Activated CD4-positive, alpha-beta T cell treated with anti-CD3 and anti-CD28 coated beads, Interleukin-2, Interleukin-4, amounts not matched to agents 100 ng/mL and 50 ng/mL, durations not matched to agents 16 hours and 8 hours (primary cell): Measurements from ENCODE around the gene AP1M1.
A peak's percentile ranks its signal among the peaks of the same experiment; 100 is the strongest.
"Not testable (repeated sequence)": the region's sequence is repeated elsewhere in the genome, so short reads cannot be mapped to it uniquely, and the experiment has no call there.

Source experiments
- DNase-seq: peaks from one replicate; pipeline ENCODE4 v3.0.0-alpha.2; 2020; ENCODE audit warnings: low spot score

AP1M1 gene

DNA sequence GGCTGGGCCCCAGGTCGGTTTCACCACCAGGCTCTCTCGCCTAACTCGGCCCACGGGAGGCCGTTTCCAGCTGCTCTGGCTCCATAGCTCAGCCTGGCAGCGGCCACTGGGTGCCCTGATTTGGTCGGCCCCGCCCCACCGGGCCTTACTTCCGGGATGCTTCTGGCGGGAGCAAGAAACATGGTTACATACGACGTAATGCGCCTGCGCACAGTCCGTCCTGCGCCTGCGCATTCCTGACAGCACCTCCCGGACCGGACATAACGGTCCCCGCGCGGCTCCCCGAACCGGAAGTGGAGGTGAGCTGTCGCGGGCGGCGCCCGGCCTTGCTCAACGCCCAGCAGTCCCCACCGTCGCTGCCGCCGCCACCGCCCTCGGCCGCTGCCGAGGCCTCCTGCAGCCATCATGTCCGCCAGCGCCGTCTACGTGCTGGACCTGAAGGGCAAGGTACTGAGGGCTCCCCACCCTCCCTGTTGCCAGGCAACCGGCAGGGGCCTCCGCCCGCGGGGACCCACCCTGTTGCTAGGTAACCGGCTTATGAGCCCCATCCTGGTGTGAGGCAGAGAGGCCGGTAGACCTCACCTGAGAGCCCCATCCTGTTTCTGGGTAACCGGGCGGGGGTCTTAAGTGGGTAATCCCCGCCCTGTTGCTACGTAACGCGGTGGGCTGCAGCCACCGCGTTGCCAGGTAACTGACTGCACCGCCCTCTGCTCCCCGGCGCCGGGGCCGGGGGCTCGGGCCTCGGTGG, at the start of gene AP1M1:
Gene AP1M1, plus strand, starts transcription at position 290 of the 748 bp plus-strand sequence. Its CDS starts 116 bp downstream, at position 406.
- DNase-seq = peak; percentile 99

DNA sequence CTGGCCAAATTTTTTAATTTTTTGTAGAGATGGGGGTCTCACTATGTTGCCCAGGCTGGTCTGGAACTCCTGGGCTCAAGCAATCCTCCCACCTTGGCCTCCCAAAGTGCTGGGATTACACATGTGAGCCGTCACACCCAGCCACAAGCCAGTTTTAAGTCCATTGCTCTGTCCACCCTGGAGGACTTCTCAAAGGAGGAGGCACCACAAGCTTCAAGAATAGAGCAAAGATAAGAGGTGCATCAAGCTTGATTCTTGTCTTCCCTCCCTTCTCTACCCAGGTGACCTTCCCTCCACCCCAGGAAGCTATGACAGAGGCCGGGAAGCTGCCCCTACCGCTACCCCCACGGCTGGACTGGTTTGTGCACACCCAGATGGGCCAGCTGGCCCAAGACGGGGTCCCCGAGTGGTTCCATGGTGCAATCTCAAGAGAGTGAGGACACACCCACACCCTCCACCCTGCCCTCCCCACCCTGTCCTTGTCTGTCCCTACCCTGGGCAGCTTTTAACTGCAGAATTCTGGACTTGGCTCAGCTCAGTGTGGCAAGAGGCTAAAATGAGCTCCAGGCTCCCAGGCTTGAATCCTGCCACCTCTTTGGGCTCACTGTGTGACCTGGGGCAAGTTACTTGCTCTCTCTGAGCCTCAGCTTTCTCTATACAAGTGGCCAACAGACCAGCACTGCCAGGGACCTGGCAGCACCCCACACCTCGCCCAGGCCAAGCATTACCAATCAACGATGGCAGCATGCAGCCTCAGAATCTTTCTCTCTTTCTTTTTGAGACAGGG, 49.1 kb upstream of the AP1M1 start:
- no peak for DNase-seq

DNA sequence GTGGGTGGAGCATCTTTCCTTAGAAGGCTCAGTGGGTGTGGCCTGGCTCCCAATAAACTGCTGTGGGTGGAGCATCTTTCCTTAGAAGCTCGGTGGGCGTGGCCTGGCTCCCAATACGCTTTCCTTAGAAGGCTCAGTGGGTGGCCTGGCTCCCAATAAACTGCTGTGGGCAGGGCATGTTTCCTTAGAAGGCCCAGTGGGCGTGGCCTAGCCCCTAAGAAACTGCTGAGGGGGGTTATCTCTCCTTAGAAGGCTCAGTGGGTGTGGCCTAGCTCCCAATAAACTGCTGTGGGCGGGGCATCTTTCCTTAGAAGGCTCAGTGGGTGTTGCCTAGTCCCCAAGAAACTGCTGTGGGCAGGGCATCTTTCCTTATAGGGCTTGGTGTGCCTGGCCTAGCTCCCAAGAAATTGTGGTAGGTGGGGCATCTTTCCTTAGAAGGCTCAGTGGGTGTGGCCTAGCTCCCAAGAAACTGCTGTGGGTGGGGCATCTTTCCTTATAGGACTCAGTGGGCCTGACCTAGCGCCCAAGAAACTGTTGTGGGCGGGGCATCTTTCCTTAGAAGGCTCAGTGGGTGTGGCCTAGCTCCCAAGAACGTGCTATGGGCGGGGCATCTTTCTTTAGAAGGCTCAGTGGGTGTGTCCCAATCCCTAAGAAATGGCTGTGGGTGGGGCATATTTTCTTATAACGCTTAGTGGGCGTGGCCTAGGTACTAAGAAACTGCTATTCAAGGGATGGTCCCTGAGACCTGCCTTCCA, 44.0 kb upstream of the AP1M1 start:
- no peak for DNase-seq

- no peak for DNase-seq
These were observed 43.2 kb upstream of the AP1M1 start for GRCh38 chr19:16154557-16154956.

DNA sequence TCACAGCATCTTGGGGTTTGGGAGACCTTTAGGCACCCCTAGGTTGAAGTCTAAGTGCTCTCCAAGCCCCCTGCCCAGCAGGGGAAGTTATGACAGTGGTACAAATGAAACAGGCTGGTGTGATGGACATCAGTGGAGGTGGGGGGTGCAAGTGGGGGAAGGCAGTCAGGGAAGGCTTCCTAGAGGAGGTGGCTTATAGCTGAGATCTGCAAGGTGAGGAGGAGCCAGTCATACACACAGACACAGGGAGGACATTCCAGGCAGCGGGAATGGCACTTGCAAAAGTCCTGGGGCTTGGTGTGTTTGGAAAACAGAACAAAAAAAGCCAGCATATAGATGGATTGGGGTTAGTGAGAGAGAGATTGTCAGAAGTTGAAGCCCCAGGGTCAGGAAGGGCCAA, 42.6 kb upstream of the AP1M1 start:
- DNase-seq = no peak

- DNase-seq = no peak
These were observed 40.8 kb upstream of the AP1M1 start for GRCh38 chr19:16156904-16157303.

DNA sequence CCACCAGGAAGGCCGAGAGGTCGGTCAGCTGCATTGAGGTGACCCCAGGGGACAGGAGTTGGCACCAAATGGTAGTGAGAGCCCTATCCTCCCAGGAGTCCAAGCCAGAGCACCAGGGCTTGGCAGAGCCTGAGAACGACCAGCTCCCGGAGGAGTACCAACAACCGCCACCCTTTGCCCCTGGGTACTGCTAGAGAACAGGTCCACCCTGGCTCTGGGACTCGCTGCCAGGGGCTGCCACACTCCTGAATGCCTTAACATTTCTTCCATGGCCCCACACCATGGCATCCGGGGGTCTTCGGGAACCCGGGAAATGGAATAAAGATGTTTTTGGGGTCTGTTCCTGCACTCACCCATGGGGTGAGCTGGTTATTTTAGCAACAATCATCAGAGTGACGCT, 40.1 kb upstream of the AP1M1 start:
- no peak for DNase-seq

DNA sequence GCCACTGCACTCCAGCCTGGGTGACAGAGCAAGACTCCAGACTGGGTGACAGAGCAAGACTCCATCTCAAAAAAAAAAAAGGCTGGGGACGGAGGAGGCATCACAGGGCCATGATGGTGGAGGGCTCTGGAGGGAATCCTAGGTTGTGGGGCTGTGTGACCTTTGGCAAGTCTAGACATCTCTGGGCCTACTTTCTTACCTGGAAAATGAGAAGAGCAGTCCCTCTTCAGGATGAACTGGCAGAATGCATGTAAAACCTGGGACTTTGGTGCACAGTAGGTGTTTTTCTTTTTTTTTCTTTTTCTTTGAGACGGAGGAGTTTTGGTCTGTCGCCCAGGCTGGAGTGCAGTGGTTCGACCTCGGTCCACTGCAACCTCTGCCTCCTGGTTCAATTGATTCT, 38.1 kb upstream of the AP1M1 start:
- DNase-seq = no peak

DNA sequence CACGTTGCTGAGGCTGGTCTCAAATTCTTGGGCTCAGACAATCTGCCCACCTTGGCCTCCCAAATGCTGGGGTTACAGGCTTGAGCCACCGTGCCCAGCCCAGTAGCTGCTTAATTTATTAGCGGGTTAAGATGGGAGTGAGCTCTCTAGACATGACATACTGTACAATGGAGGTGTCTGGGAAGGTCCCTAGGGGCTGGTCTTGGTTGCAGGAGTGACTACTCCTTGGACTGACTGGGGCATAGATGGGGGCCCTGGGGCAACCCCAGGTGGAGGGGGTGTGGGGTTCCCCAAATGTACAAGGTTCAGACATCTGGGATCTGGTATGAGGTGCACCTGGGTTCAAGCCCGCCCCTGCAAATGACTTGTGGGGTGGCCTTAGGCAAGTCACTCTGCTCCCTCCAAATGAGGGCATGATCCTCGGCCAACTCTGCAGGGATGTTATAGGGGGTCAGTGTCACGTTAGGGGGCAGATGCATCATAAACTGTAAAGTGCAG, 37.2 kb upstream of the AP1M1 start:
- DNase-seq = no peak

DNA sequence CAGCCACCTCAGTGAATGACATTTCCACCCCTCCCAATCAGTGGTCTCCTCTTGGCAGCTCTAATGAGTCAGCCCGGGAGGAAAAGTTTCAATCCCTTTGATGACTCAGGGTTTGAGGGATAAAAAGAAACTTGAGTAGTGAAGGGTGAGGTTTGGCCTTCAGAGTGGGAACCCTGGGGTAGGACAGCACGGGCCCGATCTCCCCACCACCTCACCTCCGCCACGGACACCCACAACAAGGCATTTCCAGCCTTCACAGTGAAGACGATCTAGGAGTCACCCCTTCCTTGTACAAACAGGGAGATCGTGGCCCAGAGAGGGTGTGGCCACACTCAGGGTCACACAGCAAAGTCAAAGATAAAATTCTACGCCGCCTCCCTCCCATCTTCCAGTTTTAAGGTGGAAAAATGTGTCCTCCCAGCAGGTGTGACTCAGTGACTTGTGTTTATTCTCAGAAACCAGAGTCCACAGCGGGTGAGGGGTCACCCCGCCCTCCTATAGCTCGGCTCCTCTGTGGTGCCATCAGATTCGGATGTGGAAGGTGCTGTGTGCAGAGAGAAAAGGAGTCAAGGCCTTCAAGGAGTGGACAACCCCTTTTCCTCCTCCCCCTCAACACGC, 36.7 kb upstream of the AP1M1 start:
- peak; percentile 57 for DNase-seq

DNA sequence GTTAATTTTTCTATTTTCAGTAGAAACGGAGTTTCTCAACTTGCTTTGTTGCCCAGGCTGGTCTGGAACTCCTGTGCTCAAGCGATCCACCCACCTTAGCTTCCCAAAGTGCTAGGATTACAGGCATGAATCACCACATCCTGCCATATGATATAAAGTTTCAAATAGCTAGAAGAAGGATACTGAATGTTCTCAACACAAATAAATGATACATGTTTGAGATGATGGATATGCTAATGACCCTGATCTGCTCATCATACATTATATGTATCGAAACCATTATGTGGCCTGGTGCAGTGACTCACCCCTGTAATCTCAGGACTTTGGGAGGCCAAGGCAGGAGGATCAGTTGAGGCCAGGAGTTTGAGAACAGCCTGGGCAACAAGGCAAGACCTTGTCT, 35.9 kb upstream of the AP1M1 start:
- DNase-seq = peak; percentile 36

GRCh38 chr19:16164222-16164890, 33.4 kb upstream of the AP1M1 start:
- DNase-seq = no peak

DNA sequence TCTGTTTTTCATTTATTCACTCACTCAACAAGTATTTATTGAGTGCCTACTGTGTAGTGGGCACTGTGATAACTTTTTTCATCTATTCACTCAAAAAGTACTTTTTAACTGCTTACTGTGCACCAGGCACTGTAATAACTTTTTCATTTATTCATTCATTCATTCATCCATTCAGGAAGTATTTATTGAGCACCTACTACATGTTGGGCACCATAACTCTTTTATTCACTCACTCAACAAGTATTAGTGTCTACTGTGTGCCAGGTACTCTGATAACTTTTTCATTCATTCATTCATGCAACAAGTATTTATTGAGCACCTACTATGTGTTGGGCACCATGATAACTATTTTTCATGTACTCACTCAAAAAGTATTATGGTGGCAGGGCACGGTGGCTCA, 31.3 kb upstream of the AP1M1 start:
- no peak for DNase-seq

DNA sequence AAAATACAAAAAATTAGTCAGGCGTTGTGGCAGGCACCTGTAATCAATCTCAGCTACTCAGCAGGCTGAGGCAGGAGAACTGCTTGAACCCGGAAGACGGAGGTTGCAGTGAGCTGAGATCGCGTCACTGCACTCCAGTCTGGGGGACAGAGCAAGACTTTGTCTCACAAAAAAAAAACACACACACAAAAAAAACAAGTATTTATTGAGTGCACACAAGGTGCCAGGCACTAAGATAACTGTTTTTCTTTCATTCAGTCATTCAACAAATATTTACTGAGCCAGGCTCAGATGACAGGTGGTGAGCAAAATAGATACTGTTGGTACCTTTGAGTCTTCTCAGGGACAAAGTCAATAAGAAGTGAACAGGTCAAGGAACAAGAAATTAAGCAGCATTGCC, 30.7 kb upstream of the AP1M1 start:
- no peak for DNase-seq

GRCh38 chr19:16168465-16169081, 29.1 kb upstream of the AP1M1 start:
- DNase-seq = no peak

DNA sequence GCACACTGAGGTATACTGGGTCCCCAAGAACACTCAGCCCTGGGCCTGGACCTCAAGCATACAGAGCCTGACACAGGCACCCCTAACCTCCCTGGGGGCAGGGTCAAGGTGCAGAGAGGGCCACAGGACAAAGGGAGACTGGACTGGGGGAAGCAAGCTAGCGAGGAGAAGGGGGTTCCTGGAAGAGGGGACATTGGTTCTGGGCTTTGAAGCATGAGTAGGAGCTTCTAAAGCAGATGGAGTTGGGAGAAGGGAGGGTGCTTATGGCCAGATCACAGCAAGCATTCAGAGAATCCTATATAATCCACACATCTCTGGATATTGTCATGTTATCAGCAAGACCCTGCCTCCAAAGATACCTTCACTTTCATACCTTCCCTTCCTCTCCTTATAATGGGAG, 27.6 kb upstream of the AP1M1 start:
- no peak for DNase-seq

GRCh38 chr19:16175954-16176353, 21.8 kb upstream of the AP1M1 start:
- DNase-seq = no peak

- not testable (repeated sequence) for DNase-seq
These were observed 18.8 kb upstream of the AP1M1 start for GRCh38 chr19:16178866-16179265.

GRCh38 chr19:16180611-16181010, 17.1 kb upstream of the AP1M1 start:
- DNase-seq = no peak

DNA sequence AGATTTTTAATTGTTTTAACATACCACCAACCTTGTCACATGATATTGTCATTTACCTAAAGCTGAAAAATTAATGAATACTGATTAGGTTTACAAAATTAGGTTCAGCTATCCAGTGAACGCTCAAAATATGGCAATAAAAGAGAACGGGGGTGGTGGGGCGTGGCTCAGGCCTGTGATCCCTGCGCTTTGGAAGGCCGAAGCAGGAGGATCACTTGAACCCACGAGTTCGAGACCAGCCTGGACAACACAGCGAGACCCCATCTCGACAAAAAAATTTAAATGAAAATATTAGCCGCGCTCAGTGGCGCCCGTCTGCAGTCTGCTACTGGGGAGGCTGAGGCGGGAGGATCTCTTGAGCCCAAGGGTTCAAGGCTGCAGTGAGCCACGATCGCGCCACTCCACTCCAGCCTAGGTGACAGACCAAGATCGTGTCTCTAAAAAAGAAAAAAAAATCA, 13.0 kb upstream of the AP1M1 start:
- no peak for DNase-seq
